Psoas muscle (tissue), 8 donors: ENCODE data around the gene MTFP1. TPM values are rescaled to one million over a fixed set of nuclear protein-coding genes. Genes with fewer than 3 reads are reported as not detected.
A peak's percentile ranks its signal among the peaks of the same experiment; 100 is the strongest.

ENCODE experiments used
- ATAC-seq, 4 donors: fragments of 200-7000 bp; cut with Tn5 transposase; one replicate each; pipeline ENCODE4 v1.9.1; 2020; ENCODE audit warnings: moderate library complexity in 3 of 4, mild to moderate bottlenecking in 2 of 4
- DNase-seq, 2 donors: peaks; one replicate each; pipeline ENCODE4 v3.0.0-alpha.2; 2020
- H3K27ac ChIP-seq: fragments of 200-600 bp; one replicate; pipeline ENCODE4 v1.8.0; 2022
- H3K27me3 ChIP-seq, 3 donors: fragments of 200-600 bp in 1 of 3; one replicate each; pipeline versions ENCODE4 v1.6.1 to v1.8.0; 2013 to 2022; ENCODE audit warnings: low read length in 2 of 3, mild to moderate bottlenecking in 2 of 3, moderate library complexity in 1 of 3; ENCODE audit not compliant: insufficient read depth in 3 of 3
- H3K36me3 ChIP-seq, 2 donors: fragments of 200-600 bp in 1 of 2; one replicate each; pipeline versions ENCODE4 v1.6.1 to v1.8.0; 2013 to 2022; ENCODE audit warnings: low read depth in 1 of 2, mild to moderate bottlenecking in 1 of 2, moderate library complexity in 1 of 2; ENCODE audit not compliant: insufficient read depth in 1 of 2
- H3K4me1 ChIP-seq: fragments of 200-600 bp; one replicate; pipeline ENCODE4 v1.8.0; 2022
- H3K4me3 ChIP-seq: fragments of 200-600 bp; one replicate; pipeline ENCODE4 v1.8.0; 2022; ENCODE audit warnings: mild to moderate bottlenecking
- H3K9me3 ChIP-seq: fragments of 200-600 bp; one replicate; pipeline ENCODE4 v1.8.0; 2022
- CTCF ChIP-seq: fragments of 200-600 bp; IDR thresholded peaks from one replicate; pipeline ENCODE4 v1.8.0; 2022; ENCODE audit warnings: antibody characterized with exemption
- WGBS, 3 donors: extraction: QIAGEN DNeasy Blood & Tissue Kit; methylation state at CpG; one replicate each; pipeline versions ENCODE4 v1.1.6 to v1.1.7; 2013; 5-methylcytosine and 5-hydroxymethylcytosine counted together
- intact Hi-C, 2 donors: fragments of 100-400 bp; cut with DNase I; formaldehyde crosslinking; loops; one replicate each; pipeline versions ENCODE4 v1.11.0 to v1.14.2; 2022
- polyA plus RNA-seq, 3 donors: library from polyadenylated mRNA; stranded (reverse); fragments of 200-250 nt; gene quantifications; one replicate each; pipeline ENCODE4 v1.2.3, GENCODE V29; 2013
- total RNA-seq, 4 donors: library from RNA; stranded (reverse); fragmentation: NEBNext Ultra II Directional in 2 of 4; extraction: Animal tissue kit (Norgen Biotek cat#: 25700) in 2 of 4; gene quantifications; one replicate each; pipeline versions ENCODE4 v1.2.1 to v1.2.4, GENCODE V29; 2021 to 2023
- donor health status: healthy with polysubstance abuse.
- donor health status: DM: no; HTN: no; CAD: no; lungs with moderate emphysema.
- donor health status: Bipolar disorder and iron deficiency.
- donor health status: healthy.
- donor health status: DM: yes; HTN: yes; CAD: no.
- donor health status: DM: no; HTN: no; CAD: no.
- donor health status: DM: no; HTN: no; CAD: no.
- donor health status: DM: yes; HTN: yes; CAD: no.

MTFP1 gene
- total and polyA plus RNA-seq, 7 donors = 4.3 to 156 (median 50.8) TPM

- TF ChIP-seq CTCF = no peak
- peaks cover 24% of the 10 kb centered on the region for H3K4me1 ChIP-seq
- intact Hi-C loops = loop anchor here in 1 of 2 donors (10.0 kb wide), 2 partner anchors 69 to 181 kb away; partner anchors contain the start of genes CCDC157, SF3A1 and TCN2
These were observed 1.5 kb upstream of the MTFP1 start for GRCh38 chr22:30423959-30424533.

GRCh38 chr22:30424534-30425326, 838 bp upstream of the MTFP1 start:
- 42 to 51% (median 42%) methylated on average over 20 of the region's 20 CpGs for WGBS, 3 donors
- Histone ChIP-seq H3K36me3 (peaks cover 0 to 18% of the 10 kb centered on the region in 2 donors), H3K27ac (peak overlapping the region; percentile 70), H3K27me3 (no peaks in the 10 kb centered on the region), H3K4me1 (peaks cover 24% of the 10 kb centered on the region), H3K9me3 (no peaks in the 10 kb centered on the region), H3K4me3 (peak overlapping the region; percentile 83)
- DNase-seq (no peak), ATAC-seq (no peak)
- intact Hi-C loops = loop anchor here (5.0 to 10.0 kb wide), 3 partner anchors 32 to 180 kb away; partner anchors contain the start of genes CCDC157 (in 1 of the 2), SF3A1 (in 1 of the 2) and TCN2 (in 1 of the 2)
- TF ChIP-seq CTCF = no peak

More at GRCh38 chr22:30423959-30424533, 1.5 kb upstream of the MTFP1 start:
- DNase-seq (peak; percentile 99), ATAC-seq (peak; percentile 84 to 93 (median 88))
- Histone ChIP-seq H3K36me3 (peaks cover 0 to 25% of the 10 kb centered on the region in 2 donors), H3K4me3 (peak overlapping the region; percentile 83), H3K27ac (peak overlapping the region; percentile 97), H3K9me3 (no peaks in the 10 kb centered on the region), H3K27me3 (no peaks in the 10 kb centered on the region)
- WGBS, 3 donors = 1 to 2% (median 1%) methylated on average over 31 of the region's 31 CpGs

GRCh38 chr22:30425327-30425615, 297 bp upstream of the MTFP1 start:
- intact Hi-C loops = loop anchor here (5.0 to 10.0 kb wide), 3 partner anchors 33 to 180 kb away; partner anchors contain the start of genes CCDC157 (in 1 of the 2), SF3A1 (in 1 of the 2) and TCN2 (in 1 of the 2)
- WGBS, 3 donors = 4 to 7% (median 6%) methylated on average over 9 of the region's 9 CpGs
- ATAC-seq (no peak), DNase-seq (no peak)
- peak overlapping the region; percentile 72 for H3K27ac ChIP-seq
- H3K9me3 ChIP-seq = no peaks in the 10 kb centered on the region
- peak overlapping the region; percentile 83 for H3K4me3 ChIP-seq
- no peak for TF ChIP-seq CTCF
- peaks cover 24% of the 10 kb centered on the region for H3K4me1 ChIP-seq
- no peaks in the 10 kb centered on the region for H3K27me3 ChIP-seq
- H3K36me3 ChIP-seq = peaks cover 0 to 13% of the 10 kb centered on the region in 2 donors

- Histone ChIP-seq H3K4me1 (peaks cover 21% of the 10 kb centered on the region), H3K9me3 (no peaks in the 10 kb centered on the region), H3K27me3 (no peaks in the 10 kb centered on the region), H3K27ac (peak overlapping the region; percentile 72), H3K36me3 (no peaks in the 10 kb centered on the region), H3K4me3 (peak overlapping the region; percentile 83)
- DNase-seq = peak; percentile 81 to 89
- ATAC-seq = peak in 3 of 4 donors; percentile 15 to 31 (median 25)
- peak; percentile 40 for TF ChIP-seq CTCF
- WGBS, 3 donors = 54 to 60% (median 55%) methylated on average over 29 of the region's 29 CpGs
- intact Hi-C loops = loop anchor here (2.0 to 10.0 kb wide), 4 partner anchors 34 to 178 kb away; partner anchors contain the start of genes CCDC157 (in 1 of the 2), SF3A1 (in 1 of the 2) and TCN2 (in 1 of the 2)
These were observed 1.1 kb downstream of the MTFP1 start for GRCh38 chr22:30426388-30427353.
